Endothelial cell of umbilical vein (primary cell): Measurements from ENCODE around the gene NPAS1. TPM values are rescaled to one million over a fixed set of nuclear protein-coding genes. Genes with fewer than 3 reads are reported as not detected.
A peak's percentile ranks its signal among the peaks of the same experiment; 100 is the strongest.

Source experiments
- BruUV-seq: library from RNA; stranded (reverse); fragments of 400-500 nt; replicated peaks from 2 replicates; lab custom pipeline; 2021; lab: Mats Ljungman, UMichigan
- CTCF ChIA-PET: fragments of 300-600, 350-600 bp; sonication (Branson Sonifier 250); formaldehyde crosslinking; loops from one replicate; lab custom pipeline; 2021; ENCODE audit warnings: antibody characterized with exemption, inconsistent platforms; lab: Charles Lee
- POLR2A ChIA-PET: fragments of 300-600, 350-600 bp; sonication (Branson Sonifier 250); formaldehyde crosslinking; loops from one replicate; lab custom pipeline; 2021; ENCODE audit warnings: antibody characterized with exemption, inconsistent platforms; lab: Charles Lee
- DNase-seq: peaks from one replicate; pipeline ENCODE4 v3.0.0-alpha.2; 2011; ENCODE audit warnings: low read depth, low spot score
- FAIRE-seq: peaks from 2 replicates; lab custom pipeline; 2011; peaks lifted over from hg19 to GRCh38; lab: Jason Lieb, UNC
- H2AFZ ChIP-seq: 2 replicates; pipeline ENCODE4 v1.6.0; 2012; ENCODE audit warnings: low read depth, low read length, control low read depth, inconsistent platforms
- H3K27ac ChIP-seq: 2 replicates; pipeline ENCODE4 v1.5.1; 2011; ENCODE audit warnings: low read depth, mild to moderate bottlenecking, control low read depth, low read length, moderate library complexity; ENCODE audit not compliant: insufficient read depth
- H3K27me3 ChIP-seq, 2 experiments: 2 replicates each; pipeline versions ENCODE4 v1.6.0 to v1.6.1; 2011; ENCODE audit warnings: low read length in 2 of 2, mixed read lengths in 1 of 2; ENCODE audit not compliant: control insufficient read depth in 2 of 2, insufficient read depth in 2 of 2
- H3K36me3 ChIP-seq, 2 experiments: 2 replicates in 1 of 2; 3 replicates in 1 of 2; pipeline ENCODE4 v1.5.1; 2011; ENCODE audit warnings: low read length in 2 of 2, mild to moderate bottlenecking in 1 of 2, moderate library complexity in 1 of 2; ENCODE audit not compliant: control insufficient read depth in 2 of 2, insufficient read depth in 2 of 2; ENCODE audit errors: extremely low read depth in 1 of 2
- H3K4me1 ChIP-seq: 3 replicates; pipeline ENCODE4 v1.5.1; 2011; ENCODE audit warnings: mild to moderate bottlenecking, low read length; ENCODE audit not compliant: control insufficient read depth, insufficient read depth; ENCODE audit errors: extremely low read depth
- H3K4me2 ChIP-seq: 2 replicates; pipeline ENCODE4 v1.6.1; 2011; ENCODE audit warnings: low read length, control low read depth, mixed read lengths; ENCODE audit not compliant: insufficient read depth
- H3K4me3 ChIP-seq, 3 experiments: fragments of 200-600 bp in 1 of 3; sonication (generic), shearing (Covaris generic) in 1 of 3; replicated peaks in 1 of 3; 2 replicates each; pipeline ENCODE4 v1.5.1; 2011 to 2016; ENCODE audit warnings: control low read depth in 3 of 3, low read length in 3 of 3, mild to moderate bottlenecking in 2 of 3, inconsistent platforms in 1 of 3, low read depth in 1 of 3, moderate library complexity in 1 of 3; ENCODE audit not compliant: insufficient read depth in 1 of 3
- H3K79me2 ChIP-seq: 2 replicates; pipeline ENCODE4 v1.6.0; 2012; ENCODE audit warnings: low read length, inconsistent platforms; ENCODE audit not compliant: control insufficient read depth, insufficient read depth
- H3K9ac ChIP-seq: replicated peaks from 2 replicates; pipeline ENCODE3; 2011; ENCODE audit warnings: low read length, control low read depth; ENCODE audit not compliant: insufficient read depth; ENCODE audit errors: extremely low read depth
- H3K9me1 ChIP-seq: replicated peaks from 3 replicates; pipeline ENCODE4 v1.6.0; 2011; ENCODE audit warnings: mild to moderate bottlenecking, low read length; ENCODE audit not compliant: control insufficient read depth, insufficient read depth; ENCODE audit errors: extremely low read depth
- H3K9me3 ChIP-seq: replicated peaks from 2 replicates; pipeline ENCODE4 v1.5.1; 2012; ENCODE audit warnings: low read length, inconsistent platforms; ENCODE audit not compliant: control insufficient read depth, insufficient read depth
- H4K20me1 ChIP-seq: replicated peaks from 2 replicates; pipeline ENCODE3; 2011; ENCODE audit warnings: mild to moderate bottlenecking, low read length; ENCODE audit not compliant: control insufficient read depth, insufficient read depth; ENCODE audit errors: extremely low read depth
- EZH2 ChIP-seq: IDR thresholded peaks from 2 replicates; pipeline ENCODE4 v1.6.1; 2012; ENCODE audit warnings: borderline replicate concordance, low read depth, mild to moderate bottlenecking, moderate library complexity, low read length, inconsistent platforms; ENCODE audit not compliant: severe bottlenecking
- FOS ChIP-seq: IDR thresholded peaks from 2 replicates; pipeline ENCODE4 v1.6.1; 2011; ENCODE audit warnings: mild to moderate bottlenecking, low read length, moderate library complexity, borderline replicate concordance; ENCODE audit not compliant: insufficient read depth
- GATA2 ChIP-seq: IDR thresholded peaks from 2 replicates; pipeline ENCODE4 v1.7.0; 2011; ENCODE audit warnings: low read depth, mild to moderate bottlenecking, moderate library complexity, mixed read lengths, low read length; ENCODE audit not compliant: insufficient read length, insufficient read depth
- JUN ChIP-seq: IDR thresholded peaks from 2 replicates; pipeline ENCODE4 v1.6.1; 2011; ENCODE audit warnings: borderline replicate concordance, low read depth; ENCODE audit not compliant: insufficient read length, insufficient read depth
- MYC ChIP-seq: IDR thresholded peaks from one replicate; pipeline ENCODE4 v1.6.1; 2011; ENCODE audit warnings: mild to moderate bottlenecking, low read depth, low read length
- POLR2A ChIP-seq: IDR thresholded peaks from 2 replicates; pipeline ENCODE4 v1.6.1; 2012; ENCODE audit warnings: low read depth, mild to moderate bottlenecking, control low read depth, low read length
- POLR2AphosphoS5 ChIP-seq: IDR thresholded peaks from 2 replicates; pipeline ENCODE4 v1.6.1; 2012; ENCODE audit warnings: low read depth, mild to moderate bottlenecking, control low read depth, low read length, moderate library complexity; ENCODE audit not compliant: insufficient read depth
- dilution Hi-C: fragments of 300-500 bp; cut with MboI; formaldehyde crosslinking; loops from one replicate; pipeline ENCODE4 v1.15.0; 2019; ENCODE audit warnings: low sequenced_read_pairs; ENCODE audit not compliant: extremely low pct_ligation_motif_present
- intact Hi-C: fragments of 100-400 bp; cut with micrococcal nuclease; formaldehyde crosslinking; loops from one replicate; pipeline ENCODE4 v1.10.0; 2022
- polyA plus RNA-seq, 4 experiments: library from polyadenylated mRNA; depleted of rRNA in 3 of 4; stranded (reverse) in 3 of 4; unstranded in 1 of 4; fragments of >200 nt; gene quantifications; 2 replicates each; pipeline versions ENCODE4 v1.2.1 to v1.2.3, GENCODE V29; 2011 to 2012; ENCODE audit warnings: missing spikeins in 1 of 4
- total RNA-seq: library from RNA; stranded (reverse); gene quantifications from 2 replicates; pipeline ENCODE4 v1.2.3, GENCODE V29; 2021
- TF ChIP-seq, protein P1 (sequence below), 2 donors: IDR thresholded peaks; 1 replicate in 1 of 2; 2 replicates in 1 of 2; pipeline ENCODE4 v1.5.1; 2011; ENCODE audit warnings: low read length in 2 of 2, mild to moderate bottlenecking in 2 of 2, moderate library complexity in 2 of 2, control low read depth in 1 of 2, inconsistent platforms in 1 of 2, low read depth in 1 of 2; ENCODE audit not compliant: insufficient read depth in 1 of 2; ENCODE audit errors: extremely low read depth in 1 of 2
- TF ChIP-seq, protein P2 (sequence below): IDR thresholded peaks from 2 replicates; pipeline ENCODE4 v1.6.1; 2011; ENCODE audit not compliant: insufficient read depth, insufficient read length

Gene NPAS1
- total and polyA plus RNA-seq, 2 donors (not counting 3 experiments of a cell fraction or from before 2014, with no cell fraction given): 0.18 to 0.62 TPM

DNA sequence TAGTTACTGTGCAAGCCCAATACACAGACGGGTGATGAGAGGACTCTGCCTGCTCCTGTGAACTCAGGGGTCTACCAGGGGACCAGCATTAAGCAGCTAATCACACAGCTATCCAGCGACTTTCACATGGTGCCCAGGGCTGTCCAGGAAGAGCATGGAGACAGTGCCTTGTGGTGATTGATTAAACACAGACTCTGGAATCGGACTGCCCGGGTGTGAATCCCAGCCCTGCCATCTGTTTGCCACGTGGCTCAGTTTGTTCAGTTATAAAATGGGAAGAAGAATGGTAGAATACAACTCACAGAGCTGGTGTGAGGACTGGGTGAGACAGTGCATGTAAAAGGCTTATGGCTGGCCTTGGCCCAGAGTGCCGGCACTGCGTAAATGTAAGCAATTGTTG is 42.1 kb upstream of the NPAS1 start:
- H3K27ac ChIP-seq: peak overlapping the region; percentile 79
- no peak overlapping the region for H2AFZ ChIP-seq
- dilution Hi-C loops (no loop called here), intact Hi-C loops (loop anchor here (2.0 to 5.0 kb wide), 2 partner anchors 23 to 40 kb away; no protein-coding TSS in a partner anchor)
- peak; percentile 33 for DNase-seq
- no peak overlapping the region for H3K4me2 ChIP-seq
- ChIA-PET POLR2A (interaction anchor here (0.6 to 0.8 kb wide), 2 partner anchors 115 to 678 kb away, joined by 3 to 6 read pairs; no protein-coding TSS in a partner anchor), CTCF (interaction anchor here (2.7 to 3.7 kb wide), 4 partner anchors 13 to 121 kb away, joined by 21 to 58 read pairs (median 32); no protein-coding TSS in a partner anchor)
- BruUV-seq: no TSS peak
- H3K9ac ChIP-seq: no peak overlapping the region
- no peaks in the 10 kb centered on the region for H3K9me1 ChIP-seq
- H3K4me3 ChIP-seq: no peak overlapping the region
- TF ChIP-seq, protein P1, sequence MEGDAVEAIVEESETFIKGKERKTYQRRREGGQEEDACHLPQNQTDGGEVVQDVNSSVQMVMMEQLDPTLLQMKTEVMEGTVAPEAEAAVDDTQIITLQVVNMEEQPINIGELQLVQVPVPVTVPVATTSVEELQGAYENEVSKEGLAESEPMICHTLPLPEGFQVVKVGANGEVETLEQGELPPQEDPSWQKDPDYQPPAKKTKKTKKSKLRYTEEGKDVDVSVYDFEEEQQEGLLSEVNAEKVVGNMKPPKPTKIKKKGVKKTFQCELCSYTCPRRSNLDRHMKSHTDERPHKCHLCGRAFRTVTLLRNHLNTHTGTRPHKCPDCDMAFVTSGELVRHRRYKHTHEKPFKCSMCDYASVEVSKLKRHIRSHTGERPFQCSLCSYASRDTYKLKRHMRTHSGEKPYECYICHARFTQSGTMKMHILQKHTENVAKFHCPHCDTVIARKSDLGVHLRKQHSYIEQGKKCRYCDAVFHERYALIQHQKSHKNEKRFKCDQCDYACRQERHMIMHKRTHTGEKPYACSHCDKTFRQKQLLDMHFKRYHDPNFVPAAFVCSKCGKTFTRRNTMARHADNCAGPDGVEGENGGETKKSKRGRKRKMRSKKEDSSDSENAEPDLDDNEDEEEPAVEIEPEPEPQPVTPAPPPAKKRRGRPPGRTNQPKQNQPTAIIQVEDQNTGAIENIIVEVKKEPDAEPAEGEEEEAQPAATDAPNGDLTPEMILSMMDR (IDR thresholded peaks at IDR 0.05; ENCODE audit: extremely low read depth in 1 of 2, insufficient read depth in 1 of 2, low read depth in 1 of 2, low read length in 2 of 2): no peak
- TF ChIP-seq MYC (no peak), FOS (no peak), POLR2A (no peak), GATA2 (no peak), POLR2AphosphoS5 (no peak), EZH2 (no peak), JUN (no peak)
- TF ChIP-seq, protein P2, sequence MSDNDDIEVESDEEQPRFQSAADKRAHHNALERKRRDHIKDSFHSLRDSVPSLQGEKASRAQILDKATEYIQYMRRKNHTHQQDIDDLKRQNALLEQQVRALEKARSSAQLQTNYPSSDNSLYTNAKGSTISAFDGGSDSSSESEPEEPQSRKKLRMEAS: no peak
- no peak for FAIRE-seq
- H3K36me3 ChIP-seq: no peaks in the 10 kb centered on the region
- no peaks in the 10 kb centered on the region for H3K9me3 ChIP-seq
- H3K27me3 ChIP-seq: no peaks in the 10 kb centered on the region
- H4K20me1 ChIP-seq: no peaks in the 10 kb centered on the region
- peaks cover 39% of the 10 kb centered on the region for H3K4me1 ChIP-seq
- peaks cover 4% of the 10 kb centered on the region for H3K79me2 ChIP-seq
